ENCODE data around the gene AATK.

The AATK gene

GRCh38 chr17:81180836-81181810, 15.1 kb upstream of the AATK start:
- no peak for DNase-seq (ENCODE audit: low read depth)

DNA sequence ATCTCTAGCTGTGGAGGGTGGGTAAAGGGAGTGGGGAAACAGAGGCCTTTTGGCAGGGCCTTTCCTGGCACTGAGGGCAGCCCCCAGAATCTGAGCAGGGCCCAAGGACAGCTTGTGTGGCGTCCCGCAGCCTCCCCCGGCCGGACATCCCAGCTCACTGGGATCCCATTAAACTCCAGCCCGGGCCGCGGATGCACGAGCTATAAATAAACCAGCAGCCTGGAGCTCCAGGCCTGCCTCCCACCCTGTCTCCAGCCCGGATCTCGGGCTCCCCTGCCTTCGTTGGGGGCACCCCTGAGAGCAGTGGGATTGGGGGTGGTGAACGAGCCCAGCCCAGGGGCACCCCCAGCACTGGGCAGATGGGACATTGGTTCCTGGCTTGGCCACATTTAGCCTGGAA, 13.8 kb upstream of the AATK start:
- DNase-seq (ENCODE audit: low read depth) = no peak

- DNase-seq (ENCODE audit: low read depth) = no peak
These were observed 13.2 kb upstream of the AATK start for GRCh38 chr17:81179220-81179619.

GRCh38 chr17:81178136-81179091, 12.4 kb upstream of the AATK start:
- no peak for DNase-seq (ENCODE audit: low read depth)

- no peak for DNase-seq (ENCODE audit: low read depth)
These were observed 10.6 kb upstream of the AATK start for GRCh38 chr17:81176666-81177065.

DNA sequence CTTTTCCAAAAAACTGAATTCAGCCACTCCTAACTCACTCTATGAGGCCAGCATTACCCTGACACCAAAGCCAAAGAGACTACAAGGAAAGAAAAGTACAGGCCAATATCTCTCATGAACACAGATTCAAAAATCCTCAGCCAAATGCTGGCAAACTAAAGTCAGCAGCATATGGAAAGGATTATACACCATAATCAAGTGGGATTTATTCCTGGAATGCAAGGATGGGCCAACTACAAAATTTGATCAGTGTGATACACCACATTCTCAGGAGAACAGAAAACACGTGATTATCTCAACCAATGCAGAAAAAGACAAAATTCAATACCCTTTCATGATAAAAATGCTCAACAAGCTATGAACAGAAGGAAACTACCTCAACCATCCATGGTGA, 7.7 kb upstream of the AATK start:
- peak; percentile 78 for DNase-seq (ENCODE audit: low read depth)

DNA sequence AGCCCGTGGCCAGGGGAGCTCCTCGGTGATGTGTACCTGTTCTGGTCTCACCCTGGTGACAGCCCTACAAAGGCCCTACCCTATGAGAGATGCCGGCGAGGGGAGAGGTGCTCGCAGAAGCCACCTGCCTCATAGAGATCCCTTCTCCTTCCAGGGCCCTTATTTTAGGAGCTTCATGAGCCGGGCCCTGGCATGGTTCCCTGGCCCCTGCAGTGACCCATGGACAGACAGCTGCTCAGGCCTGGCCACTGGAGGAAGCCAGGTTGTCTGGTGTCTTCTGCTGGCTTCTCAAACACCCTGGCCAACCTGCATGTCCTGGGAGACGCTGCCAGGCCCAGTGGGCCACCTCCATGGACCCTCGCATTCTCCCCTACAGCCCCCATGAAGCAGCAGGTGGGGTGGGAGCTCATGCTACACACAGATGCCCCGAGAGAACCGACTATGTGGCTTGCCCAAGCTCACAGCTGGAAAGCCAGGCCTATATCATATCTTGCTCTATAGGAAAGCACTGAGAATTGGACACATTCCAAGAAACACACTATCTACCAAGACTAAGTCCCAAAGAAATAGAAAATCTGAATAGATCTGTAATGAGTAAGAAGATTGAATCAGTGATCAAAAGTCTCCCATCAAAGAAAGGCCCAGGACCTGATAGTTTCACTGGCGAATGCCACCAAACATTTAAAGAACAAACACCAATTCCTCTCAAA, 7.2 kb upstream of the AATK start:
- DNase-seq (ENCODE audit: low read depth) = no peak

DNA sequence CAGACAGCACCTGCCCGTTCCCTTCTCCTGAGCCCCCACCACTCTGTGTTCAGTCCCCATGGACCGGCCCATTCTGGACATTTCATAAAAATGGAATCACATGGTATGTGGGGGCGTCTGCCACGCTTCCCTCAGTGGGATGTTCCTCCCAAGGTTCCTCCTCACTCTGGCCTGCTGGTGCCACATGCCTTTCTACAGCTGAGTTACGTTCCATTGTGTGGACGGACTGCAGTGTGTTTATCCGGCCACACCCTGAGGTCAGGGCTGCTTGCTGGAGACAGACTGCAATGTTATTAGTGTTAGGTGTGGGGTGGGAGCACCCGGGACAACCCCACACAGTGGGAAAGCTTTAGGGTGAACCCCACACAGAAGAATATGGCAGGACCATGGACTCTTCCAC, 5.9 kb upstream of the AATK start:
- DNase-seq (ENCODE audit: low read depth) = peak; percentile 19

GRCh38 chr17:81170727-81171494, 4.9 kb upstream of the AATK start:
- DNase-seq (ENCODE audit: low read depth) = no peak

GRCh38 chr17:81169870-81170309, 3.9 kb upstream of the AATK start:
- no peak for DNase-seq (ENCODE audit: low read depth)

- DNase-seq (ENCODE audit: low read depth) = no peak
These were observed 1.6 kb upstream of the AATK start for GRCh38 chr17:81167638-81168037.

- no peak for DNase-seq (ENCODE audit: low read depth)
These were observed 1.1 kb upstream of the AATK start for GRCh38 chr17:81167194-81167524.

DNA sequence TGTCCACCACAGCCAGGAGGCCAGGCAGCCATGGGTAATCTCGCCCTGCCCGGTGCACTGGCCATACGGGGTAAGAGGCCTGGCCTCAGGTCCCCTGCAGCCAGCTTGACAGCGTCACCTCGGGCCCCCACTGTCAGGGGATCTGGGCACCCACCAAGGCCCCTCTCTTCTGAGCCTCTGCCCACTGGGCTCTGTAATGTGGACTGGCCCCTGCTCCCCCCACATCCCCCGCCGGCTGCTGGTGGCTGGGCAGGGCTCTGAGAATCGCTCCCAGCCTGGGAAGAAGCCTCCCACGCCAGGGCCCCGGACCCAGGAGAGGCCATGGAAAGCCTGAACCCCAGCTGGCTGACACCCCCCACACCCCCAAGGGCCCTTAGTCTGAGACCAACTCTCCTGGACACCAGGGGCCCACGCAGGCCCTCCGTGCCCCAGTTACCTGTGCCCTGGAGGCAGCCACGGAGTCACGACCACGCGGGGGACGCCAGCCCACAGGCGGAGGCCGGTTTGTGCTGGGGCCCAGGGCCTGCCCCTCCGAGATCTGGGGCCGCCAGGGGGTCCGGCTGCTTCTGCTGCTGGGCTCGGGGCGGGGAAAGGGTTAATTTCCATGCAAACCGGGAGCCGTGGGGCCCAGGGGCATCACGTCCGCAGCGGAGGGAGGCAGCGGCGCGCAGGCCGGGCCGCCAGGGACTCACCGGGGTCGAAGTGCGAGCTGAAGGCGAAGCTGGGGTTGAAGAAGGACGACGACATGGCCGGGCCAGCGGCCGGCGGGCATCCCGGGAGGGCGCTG, 582 bp downstream of the AATK start, which contains the start of gene PVALEF:
PVALEF (plus strand) TSS at position 262 of the 787 bp plus-strand sequence. CDS start 15,720 bp downstream, outside the sequence.
- no peak for DNase-seq (ENCODE audit: low read depth)

DNA sequence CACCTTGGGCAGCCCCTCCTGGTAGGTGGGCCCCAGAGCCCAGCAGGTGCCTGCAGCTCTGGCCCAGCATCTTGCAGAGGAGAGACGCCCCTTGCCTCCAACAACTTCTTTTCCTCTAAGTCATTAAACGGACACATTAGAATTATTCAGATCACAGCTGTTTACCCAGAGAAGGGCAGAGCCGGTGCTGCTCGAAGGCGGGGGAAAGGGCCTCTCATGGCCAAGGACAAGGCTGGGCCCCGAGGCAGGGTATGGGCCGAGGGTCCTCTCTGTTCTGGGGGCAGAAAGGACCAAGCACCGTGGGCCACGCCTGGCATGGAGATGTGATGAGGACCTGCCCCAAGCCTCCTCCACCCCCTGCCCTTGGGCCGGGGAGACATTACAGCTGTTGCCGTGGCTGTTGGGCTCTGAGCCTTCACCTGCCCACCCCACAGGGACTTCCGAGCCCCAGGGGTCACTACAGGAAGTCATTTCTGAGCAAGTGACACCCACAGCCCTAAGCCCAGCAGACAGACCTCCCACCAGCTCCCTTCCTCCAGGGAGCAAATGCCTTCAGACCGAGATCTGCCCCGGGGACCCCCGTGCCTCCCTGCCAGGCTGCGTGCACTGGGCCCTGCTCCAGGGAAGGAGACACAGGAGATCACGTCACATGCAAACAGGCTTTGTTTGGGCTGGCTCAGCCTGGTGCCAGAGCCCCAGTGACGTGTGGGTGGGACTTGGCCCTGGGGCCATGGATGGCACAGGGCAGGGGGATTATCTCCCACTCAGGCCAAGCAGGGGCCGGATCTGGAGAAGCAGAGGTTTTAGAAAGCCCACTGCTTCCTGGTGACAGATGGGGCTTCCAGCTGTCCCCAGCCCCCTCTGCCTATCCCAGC, 1.4 kb downstream of the AATK start:
- DNase-seq (ENCODE audit: low read depth) = no peak

DNA sequence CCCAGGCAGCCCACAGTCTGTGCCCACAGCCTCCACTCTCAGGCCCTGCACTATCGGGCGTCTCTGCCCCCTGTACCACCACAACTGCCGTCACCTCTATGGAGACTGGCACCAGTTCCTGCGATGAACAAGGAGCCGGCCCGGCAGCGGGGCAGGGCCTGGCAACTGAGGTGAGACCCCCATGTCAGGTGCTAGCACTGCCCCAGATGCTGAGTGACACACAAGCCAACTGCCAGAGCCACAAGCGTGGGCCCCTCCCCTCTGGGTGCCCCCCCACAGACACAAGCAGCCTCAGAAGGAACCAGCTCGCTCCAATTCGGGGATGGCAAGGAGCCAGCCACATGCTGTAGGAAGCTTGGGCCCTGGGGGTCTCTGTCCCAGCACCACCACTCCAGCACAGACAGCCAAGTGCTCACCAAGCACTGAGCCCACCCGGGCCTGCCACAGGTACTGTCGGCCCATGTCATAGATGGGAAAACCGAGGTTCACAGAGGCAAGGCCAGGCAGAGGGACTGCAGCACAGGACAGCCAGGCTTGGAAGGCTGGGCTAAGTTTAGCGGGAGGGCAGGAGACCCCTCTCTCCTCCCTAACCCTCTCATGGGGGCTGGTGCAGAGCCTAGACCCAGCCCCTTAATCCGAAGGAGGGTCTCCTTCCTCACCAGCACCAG, 2.2 kb downstream of the AATK start:
- no peak for DNase-seq (ENCODE audit: low read depth)

GRCh38 chr17:81163051-81163695, 2.8 kb downstream of the AATK start:
- no peak for DNase-seq (ENCODE audit: low read depth)

- DNase-seq (ENCODE audit: low read depth) = no peak
These were observed 3.5 kb downstream of the AATK start for GRCh38 chr17:81162491-81162890.

DNA sequence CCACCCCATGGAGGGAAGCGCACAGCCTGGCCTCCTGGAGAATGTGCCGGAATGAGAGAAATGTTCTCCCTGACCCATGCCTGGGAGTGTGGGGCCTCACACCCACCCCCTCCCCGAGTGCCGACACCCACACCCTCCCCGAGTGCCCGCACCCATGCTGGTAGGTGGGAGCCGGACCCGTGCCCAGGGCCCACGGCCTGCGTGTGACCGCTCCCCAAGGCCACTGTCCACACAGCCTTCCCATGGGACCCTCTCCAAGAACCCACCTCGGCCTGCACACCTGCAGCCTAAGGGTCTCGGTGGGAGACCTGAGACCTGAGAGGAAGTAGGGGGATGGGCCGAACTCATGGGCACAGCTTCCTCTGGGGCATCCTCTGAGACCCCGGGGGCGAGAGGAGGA, 4.0 kb downstream of the AATK start:
- DNase-seq (ENCODE audit: low read depth) = no peak
